OCI-LY3 (cell line): ENCODE data around the gene NACC1.
A peak's percentile ranks its signal among the peaks of the same experiment; 100 is the strongest.

Experiments
- H2AFZ ChIP-seq: fragments of 200-600, 300-600 bp; shearing (Covaris generic); 2 replicates; pipeline ENCODE4 v1.6.0; 2014; ENCODE audit warnings: antibody characterized with exemption, low read depth, low read length
- H3K27ac ChIP-seq: fragments of 200-600, 300-600 bp; sonication (generic); 2 replicates; pipeline ENCODE4 v1.5.1; 2014; ENCODE audit warnings: mild to moderate bottlenecking, low read length, moderate library complexity, mixed read lengths
- H3K27me3 ChIP-seq: fragments of 200-600, 300-600 bp; sonication (generic); 2 replicates; pipeline ENCODE4 v1.6.1; 2014; ENCODE audit warnings: low read depth, low read length, mixed read lengths
- H3K36me3 ChIP-seq: fragments of 200-600, 300-600 bp; sonication (generic); replicated peaks from 2 replicates; pipeline ENCODE3; 2014; ENCODE audit warnings: low read depth, low read length, mixed read lengths
- H3K4me1 ChIP-seq: fragments of 300-600, 200-600 bp; sonication (generic); 2 replicates; pipeline ENCODE4 v1.6.1; 2014; ENCODE audit warnings: low read length, mixed read lengths
- H3K4me2 ChIP-seq: fragments of 200-600, 300-600 bp; sonication (generic); 2 replicates; pipeline ENCODE4 v1.6.1; 2014; ENCODE audit warnings: low read length, mixed read lengths
- H3K4me3 ChIP-seq: fragments of 300-600, 200-600 bp; sonication (generic); 2 replicates; pipeline ENCODE4 v1.5.1; 2014; ENCODE audit warnings: antibody characterized with exemption, mild to moderate bottlenecking, low read length, moderate library complexity
- H3K79me2 ChIP-seq: fragments of 300-600, 200-600 bp; shearing (Covaris generic); 2 replicates; pipeline ENCODE4 v1.6.1; 2014; ENCODE audit warnings: mild to moderate bottlenecking, low read length, mixed read lengths
- H3K9ac ChIP-seq: fragments of 300-600, 200-600 bp; shearing (Covaris generic); 2 replicates; pipeline ENCODE4 v1.6.0; 2014; ENCODE audit warnings: mild to moderate bottlenecking, low read length, moderate library complexity
- H3K9me3 ChIP-seq: fragments of 200-600, 300-600 bp; shearing (Covaris generic); 2 replicates; pipeline ENCODE4 v1.6.1; 2014; ENCODE audit warnings: low read length, mixed read lengths; ENCODE audit not compliant: insufficient read depth
- H4K20me1 ChIP-seq: fragments of 200-600, 300-600 bp; sonication (generic); 2 replicates; pipeline ENCODE4 v1.6.1; 2016; ENCODE audit warnings: low read length, mixed read lengths; ENCODE audit not compliant: insufficient read depth
- EZH2phosphoT487 ChIP-seq: fragments of 200-600 bp; shearing (Covaris generic); IDR thresholded peaks from 2 replicates; pipeline ENCODE4 v1.6.1; 2018; ENCODE audit warnings: antibody characterized with exemption, mixed run types, low read depth
- TF ChIP-seq, protein P1 (sequence below): fragments of 200-600, 300-600 bp; sonication (generic); IDR thresholded peaks from 2 replicates; pipeline ENCODE4 v1.5.1; 2014; ENCODE audit warnings: antibody characterized with exemption, low read length, low read depth

NACC1 gene

DNA sequence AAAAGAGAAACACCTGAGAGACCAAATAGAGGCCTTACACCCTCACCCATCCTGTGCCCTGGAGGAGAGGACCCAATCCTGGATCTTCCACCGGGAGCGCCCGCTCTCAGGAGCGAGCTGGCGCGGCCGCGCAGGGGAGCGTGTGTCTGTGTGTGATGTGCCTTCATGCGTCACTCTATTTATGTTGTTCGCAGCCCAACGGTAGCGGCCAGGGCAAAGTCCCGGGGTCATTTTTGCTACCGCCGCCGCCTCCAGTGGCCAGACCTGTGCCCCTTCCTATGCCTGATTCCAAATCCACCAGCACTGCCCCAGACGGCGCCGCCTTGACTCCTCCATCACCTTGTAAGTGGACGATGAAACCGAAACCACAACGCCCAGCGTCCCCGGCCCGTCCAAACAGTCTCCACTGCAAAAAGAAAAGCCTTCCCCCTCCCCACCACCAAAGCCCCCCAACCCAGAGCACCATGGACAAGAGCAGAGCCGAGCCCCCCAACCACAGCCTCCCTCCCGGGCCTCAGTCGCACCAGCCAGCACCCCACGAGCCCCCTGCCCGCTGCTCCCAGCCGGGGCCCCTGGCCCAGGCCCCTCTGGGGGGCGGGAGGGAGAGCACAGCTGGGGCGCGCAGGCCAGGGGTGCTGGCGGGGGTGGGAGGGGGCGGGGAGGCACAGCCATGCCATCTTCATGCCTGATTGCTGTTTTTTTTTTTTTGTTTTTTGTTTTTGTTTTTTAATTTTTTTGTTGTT, 30.1 kb upstream of the NACC1 start:
- Histone ChIP-seq H3K36me3 (no peaks in the 10 kb centered on the region), H4K20me1 (no peaks in the 10 kb centered on the region), H3K79me2 (no peaks in the 10 kb centered on the region), H3K27me3 (no peaks in the 10 kb centered on the region), H2AFZ (no peak overlapping the region), H3K9me3 (no peaks in the 10 kb centered on the region), H3K4me1 (no peaks in the 10 kb centered on the region), H3K9ac (no peak overlapping the region), H3K4me2 (no peak overlapping the region), H3K27ac (no peak overlapping the region), H3K4me3 (no peak overlapping the region)
- TF ChIP-seq, protein P1, sequence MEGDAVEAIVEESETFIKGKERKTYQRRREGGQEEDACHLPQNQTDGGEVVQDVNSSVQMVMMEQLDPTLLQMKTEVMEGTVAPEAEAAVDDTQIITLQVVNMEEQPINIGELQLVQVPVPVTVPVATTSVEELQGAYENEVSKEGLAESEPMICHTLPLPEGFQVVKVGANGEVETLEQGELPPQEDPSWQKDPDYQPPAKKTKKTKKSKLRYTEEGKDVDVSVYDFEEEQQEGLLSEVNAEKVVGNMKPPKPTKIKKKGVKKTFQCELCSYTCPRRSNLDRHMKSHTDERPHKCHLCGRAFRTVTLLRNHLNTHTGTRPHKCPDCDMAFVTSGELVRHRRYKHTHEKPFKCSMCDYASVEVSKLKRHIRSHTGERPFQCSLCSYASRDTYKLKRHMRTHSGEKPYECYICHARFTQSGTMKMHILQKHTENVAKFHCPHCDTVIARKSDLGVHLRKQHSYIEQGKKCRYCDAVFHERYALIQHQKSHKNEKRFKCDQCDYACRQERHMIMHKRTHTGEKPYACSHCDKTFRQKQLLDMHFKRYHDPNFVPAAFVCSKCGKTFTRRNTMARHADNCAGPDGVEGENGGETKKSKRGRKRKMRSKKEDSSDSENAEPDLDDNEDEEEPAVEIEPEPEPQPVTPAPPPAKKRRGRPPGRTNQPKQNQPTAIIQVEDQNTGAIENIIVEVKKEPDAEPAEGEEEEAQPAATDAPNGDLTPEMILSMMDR, result no peak
- no peak for TF ChIP-seq EZH2phosphoT487

DNA sequence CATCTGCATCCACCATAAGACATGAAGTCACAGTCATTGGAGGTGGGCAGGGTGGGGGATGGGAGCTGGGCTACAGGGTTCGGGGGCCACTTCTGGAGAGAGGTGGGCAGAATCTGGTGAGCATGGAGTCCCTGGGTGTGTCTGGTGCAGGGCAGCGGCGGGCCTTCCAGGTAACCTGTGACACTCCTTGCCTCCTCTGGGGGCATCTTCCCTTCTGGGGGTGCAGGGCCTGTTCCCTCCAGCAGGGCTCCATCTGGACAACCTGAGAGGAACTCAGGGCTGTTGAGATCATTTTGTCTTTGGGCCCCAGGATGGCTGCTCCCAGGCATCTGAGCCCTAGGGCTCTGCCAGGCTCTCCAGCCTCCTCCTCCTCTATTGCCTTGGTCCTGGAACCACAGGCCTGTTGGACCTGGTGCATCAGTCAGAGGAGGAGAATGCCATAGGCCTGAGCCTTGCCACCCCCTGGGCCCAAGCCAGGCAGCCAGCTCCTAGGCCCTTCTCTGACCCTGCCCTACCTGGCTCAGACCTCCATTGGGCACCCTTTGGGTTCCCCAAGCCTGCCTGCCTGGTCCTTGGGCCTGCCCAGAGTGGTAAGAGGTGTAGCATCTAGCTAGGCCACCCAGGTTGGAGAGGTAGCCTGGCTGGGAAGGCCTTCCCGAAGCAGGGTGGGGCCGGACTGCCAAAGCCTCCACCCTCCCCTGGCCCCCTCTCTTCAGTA, 28.8 kb upstream of the NACC1 start:
- Histone ChIP-seq H3K27ac (no peak overlapping the region), H3K27me3 (no peaks in the 10 kb centered on the region), H3K9me3 (no peaks in the 10 kb centered on the region), H3K36me3 (no peaks in the 10 kb centered on the region), H2AFZ (no peak overlapping the region), H3K4me1 (peaks cover 5% of the 10 kb centered on the region), H3K79me2 (no peaks in the 10 kb centered on the region), H3K4me3 (no peak overlapping the region), H3K4me2 (no peak overlapping the region), H4K20me1 (no peaks in the 10 kb centered on the region), H3K9ac (no peak overlapping the region)
- TF ChIP-seq, protein P1, result peak; percentile 30
- no peak for TF ChIP-seq EZH2phosphoT487

DNA sequence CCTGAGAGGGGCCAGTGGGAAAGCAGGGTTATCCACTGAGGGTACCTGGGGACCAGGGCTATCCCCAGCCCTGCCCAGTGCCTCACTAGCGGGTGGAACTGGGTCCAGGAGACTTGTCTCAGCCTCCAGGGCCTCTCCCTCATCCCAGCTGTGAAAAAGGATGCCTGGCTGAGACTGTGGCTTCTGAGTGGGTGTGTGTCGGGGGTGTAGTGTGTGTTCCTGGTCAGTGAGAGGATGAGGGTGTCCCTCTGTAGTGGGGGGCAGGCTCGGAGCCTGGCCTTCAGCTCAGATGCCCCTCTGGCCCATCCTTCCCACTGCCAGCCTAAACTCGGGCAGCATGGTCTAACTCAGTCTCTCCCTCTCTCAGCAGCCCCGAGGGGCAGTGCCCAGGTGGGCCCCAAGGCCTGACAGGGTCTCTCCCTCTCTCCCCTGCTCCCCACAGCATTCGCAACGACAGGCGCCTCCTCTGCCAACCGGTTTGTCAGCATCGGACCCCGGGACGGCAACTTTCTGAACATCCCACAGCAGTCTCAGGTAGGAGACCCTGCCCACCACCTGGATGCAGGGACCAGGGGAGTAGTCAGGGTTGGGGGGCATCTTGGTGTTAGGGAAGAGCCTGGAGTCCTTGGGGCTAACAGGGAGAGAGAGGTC, 28.1 kb upstream of the NACC1 start:
- TF ChIP-seq EZH2phosphoT487, result no peak
- TF ChIP-seq, protein P1, result no peak

More for the DNA sequence above, 28.1 kb upstream of the NACC1 start:
- Histone ChIP-seq H3K79me2 (no peaks in the 10 kb centered on the region), H3K36me3 (no peaks in the 10 kb centered on the region), H3K9me3 (no peaks in the 10 kb centered on the region), H3K9ac (no peak overlapping the region), H4K20me1 (no peaks in the 10 kb centered on the region), H3K4me2 (no peak overlapping the region), H3K27me3 (no peaks in the 10 kb centered on the region), H3K4me3 (no peak overlapping the region), H3K4me1 (peaks cover 12% of the 10 kb centered on the region), H3K27ac (no peak overlapping the region), H2AFZ (no peak overlapping the region)
